EH (cell line): ENCODE results near the gene DNAH3.
"Not testable (repeated sequence)": the region's sequence is repeated elsewhere in the genome, so short reads cannot be mapped to it uniquely, and the experiment has no call there.

ENCODE experiments used
- DNase-seq: peaks from one replicate; pipeline ENCODE4 v3.0.0-alpha.2; 2015; ENCODE audit warnings: low read depth

Gene DNAH3

GRCh38 chr16:21075252-21075651, 75.4 kb downstream of the DNAH3 start:
- no peak for DNase-seq

- DNase-seq, result no peak
Observed at GRCh38 chr16:21072976-21073375, 77.7 kb downstream of the DNAH3 start.

GRCh38 chr16:21071741-21072140, 78.9 kb downstream of the DNAH3 start:
- DNase-seq, result no peak

- DNase-seq, result no peak
Observed at GRCh38 chr16:21070564-21070963, 80.1 kb downstream of the DNAH3 start.

- no peak for DNase-seq
Observed at GRCh38 chr16:21069986-21070385, 80.7 kb downstream of the DNAH3 start.

- DNase-seq, result no peak
Observed at GRCh38 chr16:21064203-21064602, 86.4 kb downstream of the DNAH3 start.

GRCh38 chr16:21063314-21063713, 87.3 kb downstream of the DNAH3 start:
- not testable (repeated sequence) for DNase-seq

GRCh38 chr16:21060027-21060510, 90.6 kb downstream of the DNAH3 start:
- no peak for DNase-seq

- DNase-seq, result no peak
Observed at GRCh38 chr16:21057875-21058274, 92.8 kb downstream of the DNAH3 start.

GRCh38 chr16:21056396-21056795, 94.2 kb downstream of the DNAH3 start:
- DNase-seq, result no peak

GRCh38 chr16:21055738-21056137, 94.9 kb downstream of the DNAH3 start:
- not testable (repeated sequence) for DNase-seq

GRCh38 chr16:21053590-21053989, 97.1 kb downstream of the DNAH3 start:
- no peak for DNase-seq

- DNase-seq, result not testable (repeated sequence)
Observed at GRCh38 chr16:21048091-21048912, 102.3 kb downstream of the DNAH3 start.

- DNase-seq, result no peak
Observed at GRCh38 chr16:21038197-21038596, 112.4 kb downstream of the DNAH3 start.

- DNase-seq, result no peak
Observed at GRCh38 chr16:21037736-21038135, 112.9 kb downstream of the DNAH3 start.

- no peak for DNase-seq
Observed at GRCh38 chr16:21037168-21037567, 113.5 kb downstream of the DNAH3 start.

- DNase-seq, result no peak
Observed at GRCh38 chr16:21036471-21036870, 114.2 kb downstream of the DNAH3 start.

GRCh38 chr16:21033704-21034103, 116.9 kb downstream of the DNAH3 start:
- DNase-seq, result peak; percentile 16

- no peak for DNase-seq
Observed at GRCh38 chr16:21033264-21033663, 117.4 kb downstream of the DNAH3 start.

- peak; percentile 24 for DNase-seq
Observed at GRCh38 chr16:21028728-21029127, 121.9 kb downstream of the DNAH3 start.

GRCh38 chr16:21026846-21027245, 123.8 kb downstream of the DNAH3 start:
- peak; percentile 3 for DNase-seq

GRCh38 chr16:21023509-21024202, 127.0 kb downstream of the DNAH3 start:
- no peak for DNase-seq

GRCh38 chr16:21021316-21021715, 129.3 kb downstream of the DNAH3 start:
- no peak for DNase-seq
